Measurements from ENCODE around the gene CLN5.

DNA sequence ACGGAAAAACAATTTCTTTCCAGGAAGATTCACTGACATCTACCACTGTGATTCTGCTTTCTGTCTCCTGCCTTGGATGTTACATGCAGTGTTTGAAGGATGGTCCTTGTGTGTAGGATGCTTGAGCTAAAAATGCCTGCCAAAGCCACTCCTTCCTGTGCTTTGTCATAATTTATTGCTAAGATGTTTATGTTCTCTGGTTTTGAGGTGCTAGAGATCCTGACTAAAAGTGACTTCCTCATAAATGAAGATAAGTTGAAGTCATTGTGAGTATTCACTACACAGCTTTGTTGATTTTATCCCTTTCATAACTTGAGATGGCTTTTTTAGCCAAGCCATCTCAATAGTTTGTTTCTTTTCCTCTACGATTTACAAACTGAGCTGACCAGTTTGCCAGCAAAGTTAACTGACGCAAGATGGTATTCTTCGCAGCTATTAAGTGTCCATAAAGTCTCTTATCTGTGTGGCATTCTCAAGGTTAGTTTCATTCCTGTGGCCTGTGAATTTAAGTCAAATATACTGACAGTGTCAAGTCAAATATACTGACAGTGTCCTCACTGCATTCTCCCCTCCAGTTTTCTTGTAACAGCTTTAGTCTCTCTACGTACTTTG lies 50.8 kb downstream of the CLN5 start:
- TF ChIP-seq, protein P1, sequence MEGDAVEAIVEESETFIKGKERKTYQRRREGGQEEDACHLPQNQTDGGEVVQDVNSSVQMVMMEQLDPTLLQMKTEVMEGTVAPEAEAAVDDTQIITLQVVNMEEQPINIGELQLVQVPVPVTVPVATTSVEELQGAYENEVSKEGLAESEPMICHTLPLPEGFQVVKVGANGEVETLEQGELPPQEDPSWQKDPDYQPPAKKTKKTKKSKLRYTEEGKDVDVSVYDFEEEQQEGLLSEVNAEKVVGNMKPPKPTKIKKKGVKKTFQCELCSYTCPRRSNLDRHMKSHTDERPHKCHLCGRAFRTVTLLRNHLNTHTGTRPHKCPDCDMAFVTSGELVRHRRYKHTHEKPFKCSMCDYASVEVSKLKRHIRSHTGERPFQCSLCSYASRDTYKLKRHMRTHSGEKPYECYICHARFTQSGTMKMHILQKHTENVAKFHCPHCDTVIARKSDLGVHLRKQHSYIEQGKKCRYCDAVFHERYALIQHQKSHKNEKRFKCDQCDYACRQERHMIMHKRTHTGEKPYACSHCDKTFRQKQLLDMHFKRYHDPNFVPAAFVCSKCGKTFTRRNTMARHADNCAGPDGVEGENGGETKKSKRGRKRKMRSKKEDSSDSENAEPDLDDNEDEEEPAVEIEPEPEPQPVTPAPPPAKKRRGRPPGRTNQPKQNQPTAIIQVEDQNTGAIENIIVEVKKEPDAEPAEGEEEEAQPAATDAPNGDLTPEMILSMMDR (IDR thresholded peaks at IDR 0.05 in 4 of 5, conservative IDR thresholded peaks at IDR 0.05 in 1 of 5): no peak
- TF ChIP-seq POLR2A (IDR thresholded peaks at IDR 0.05): no peak
